GM21515 (cell line): ENCODE data around the gene RBL2.
A peak's percentile ranks its signal among the peaks of the same experiment; 100 is the strongest.

Source experiments
- ATAC-seq: cut with Tn5 transposase; IDR thresholded peaks from one replicate; pipeline ENCODE4 v1.9.1; 2021; ENCODE audit not compliant: unreplicated experiment

RBL2 gene

DNA sequence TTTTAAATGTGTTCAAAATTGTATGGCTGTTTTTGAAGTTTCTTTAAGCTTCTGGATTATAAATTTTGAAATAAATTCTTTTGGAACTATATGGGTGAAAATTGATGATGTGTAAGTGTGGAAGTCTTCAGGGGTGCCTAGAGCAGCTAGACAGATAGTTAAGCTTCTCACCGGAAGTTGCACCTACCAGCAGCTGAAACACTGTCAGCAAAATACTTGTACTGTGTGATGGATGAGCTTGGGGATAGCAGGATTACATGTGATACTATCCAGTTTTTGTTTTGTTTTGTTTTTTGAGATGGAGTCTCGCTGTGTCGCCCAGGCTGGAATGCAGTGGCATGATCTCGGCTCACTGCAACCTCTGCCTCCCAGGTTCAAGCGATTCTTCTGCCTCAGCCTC, 19.7 kb downstream of the RBL2 start:
- ATAC-seq: no peak

DNA sequence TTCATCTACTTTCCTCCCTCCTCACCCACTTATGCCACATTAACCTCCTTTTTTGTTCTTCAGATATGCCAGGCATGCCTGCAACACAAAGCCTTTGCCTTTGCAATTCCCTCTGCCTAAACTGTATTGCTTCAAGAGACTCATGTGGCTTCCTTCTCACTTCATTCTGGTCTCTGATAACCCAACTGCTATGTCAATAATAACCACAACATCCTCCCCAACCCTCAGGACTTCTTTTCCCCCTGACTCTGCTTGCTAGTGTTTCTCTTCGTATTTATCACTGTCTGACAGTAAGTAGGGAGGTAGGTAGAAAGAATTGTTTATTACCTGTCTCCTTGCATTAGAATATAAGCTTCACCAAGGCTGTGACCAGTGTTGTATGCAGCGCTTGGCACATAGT, 22.4 kb downstream of the RBL2 start:
- no peak for ATAC-seq

DNA sequence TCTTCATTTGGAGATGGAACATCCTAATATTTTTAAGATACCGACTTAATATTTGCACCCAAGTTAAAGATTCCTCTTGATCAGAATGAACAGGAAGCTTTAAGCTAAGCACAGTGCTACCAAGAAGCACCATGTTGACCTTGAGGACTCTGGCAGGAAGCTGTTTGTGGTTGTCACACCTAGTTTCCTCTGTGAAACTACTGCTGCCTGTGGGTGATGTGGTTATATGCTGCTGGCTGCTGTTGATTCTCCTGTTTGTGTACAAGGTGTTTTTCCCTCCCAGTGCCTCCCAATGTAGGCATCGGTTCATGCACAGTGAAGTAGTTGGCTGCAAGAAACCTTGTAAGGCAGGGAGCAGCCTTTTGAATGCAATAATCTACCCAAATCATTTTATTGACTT, 23.4 kb downstream of the RBL2 start:
- ATAC-seq: peak; percentile 100

DNA sequence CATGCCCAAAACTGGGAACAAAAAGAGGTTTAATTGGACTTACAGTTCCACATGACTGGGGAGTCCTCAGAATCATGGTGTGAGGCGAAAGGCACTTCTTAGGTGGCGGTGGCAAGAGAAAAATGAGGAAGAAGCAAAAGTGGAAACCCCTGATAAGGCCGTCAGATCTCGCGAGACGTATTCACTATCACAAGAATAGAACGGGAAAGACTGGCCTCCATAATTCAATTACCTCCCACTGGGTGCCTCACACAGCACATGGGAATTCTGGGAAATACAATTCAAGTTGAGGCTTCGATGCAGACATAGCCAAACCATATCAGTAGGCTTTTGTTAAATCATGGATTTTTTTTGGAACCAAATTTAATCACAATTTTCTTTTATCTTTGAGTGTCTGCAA, 24.4 kb downstream of the RBL2 start:
- no peak for ATAC-seq

DNA sequence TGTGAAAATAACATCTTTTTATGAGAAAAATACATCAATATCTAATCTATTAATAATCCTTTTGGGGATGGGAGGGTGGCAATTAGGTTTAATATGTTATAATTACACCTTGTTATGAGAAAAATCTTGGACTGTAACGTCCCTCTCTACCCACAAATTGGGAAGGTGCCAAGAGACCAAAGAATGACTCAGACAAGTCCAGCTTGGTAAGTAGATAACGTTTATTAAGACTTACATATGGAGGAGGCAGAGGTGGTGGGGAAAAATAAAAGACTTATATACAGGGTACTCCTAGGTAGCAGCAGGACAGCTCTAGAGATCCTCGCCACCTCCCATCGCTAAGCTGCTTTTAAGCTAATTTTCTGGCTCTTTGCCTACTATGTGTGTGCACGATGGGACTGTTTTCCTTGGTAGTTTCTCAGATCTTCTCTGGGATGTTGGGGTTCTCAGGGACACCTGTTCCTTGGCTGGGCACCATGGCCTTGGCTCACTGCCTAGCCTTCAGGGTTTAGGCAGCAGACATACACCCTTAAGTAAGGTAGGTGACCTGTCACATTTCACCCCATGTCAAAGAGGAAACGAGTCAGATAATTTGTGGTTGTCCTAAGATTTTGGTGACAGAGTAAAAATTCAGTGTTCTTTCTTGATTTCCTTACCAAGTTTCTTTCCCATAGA, 31.5 kb downstream of the RBL2 start:
- ATAC-seq: no peak

DNA sequence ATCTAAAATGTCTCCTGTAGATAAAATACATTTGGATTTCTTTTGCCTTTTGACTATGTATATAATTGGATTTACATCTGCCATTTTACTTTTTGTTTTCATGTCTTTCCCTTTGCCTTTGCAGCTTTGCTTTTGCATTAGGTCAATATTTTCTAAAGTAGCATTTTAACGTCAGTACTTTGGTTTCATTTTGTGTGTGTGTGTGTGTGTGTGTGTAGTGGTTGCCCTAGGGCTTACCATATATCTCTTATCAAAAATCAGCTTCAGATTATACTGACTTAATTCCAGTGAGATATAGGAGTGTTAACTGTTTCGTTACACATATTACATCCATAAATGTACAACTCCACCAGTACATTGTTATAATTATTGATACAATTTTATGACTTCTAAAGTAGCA, 42.6 kb downstream of the RBL2 start:
- ATAC-seq: no peak

DNA sequence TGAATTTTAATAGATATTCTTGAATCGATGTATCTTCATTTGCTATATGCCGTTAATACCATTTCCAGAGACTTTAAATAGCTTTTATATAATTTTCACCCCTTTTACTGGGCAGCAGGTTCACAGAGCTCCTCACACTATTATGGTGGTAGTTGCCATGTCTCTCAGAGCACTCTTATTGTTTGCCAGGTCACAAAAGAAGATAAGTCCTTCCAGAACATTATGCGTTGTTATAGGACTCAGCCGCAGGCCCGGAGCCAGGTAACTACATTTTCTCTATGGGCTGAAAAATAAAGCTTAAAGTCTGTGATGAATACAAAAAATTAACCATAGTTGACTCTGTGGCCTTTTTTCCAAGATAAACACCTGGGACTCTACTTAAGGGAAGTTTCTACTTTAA, 44.7 kb downstream of the RBL2 start:
- ATAC-seq: no peak

DNA sequence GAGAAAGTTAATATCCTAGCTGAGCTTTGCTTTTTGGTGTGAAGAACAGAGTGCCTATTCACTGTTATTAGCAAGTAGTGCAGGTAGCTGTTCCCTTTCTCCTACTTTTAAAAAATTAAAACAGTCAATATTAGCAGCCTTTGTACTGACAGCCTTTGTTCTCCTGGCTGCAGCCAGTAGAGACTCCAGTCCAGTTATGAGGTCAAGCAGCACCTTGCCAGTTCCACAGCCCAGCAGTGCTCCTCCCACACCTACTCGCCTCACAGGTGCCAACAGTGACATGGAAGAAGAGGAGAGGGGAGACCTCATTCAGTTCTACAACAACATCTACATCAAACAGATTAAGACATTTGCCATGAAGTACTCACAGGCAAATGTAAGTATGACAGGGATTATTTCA, 46.1 kb downstream of the RBL2 start:
- ATAC-seq: no peak

DNA sequence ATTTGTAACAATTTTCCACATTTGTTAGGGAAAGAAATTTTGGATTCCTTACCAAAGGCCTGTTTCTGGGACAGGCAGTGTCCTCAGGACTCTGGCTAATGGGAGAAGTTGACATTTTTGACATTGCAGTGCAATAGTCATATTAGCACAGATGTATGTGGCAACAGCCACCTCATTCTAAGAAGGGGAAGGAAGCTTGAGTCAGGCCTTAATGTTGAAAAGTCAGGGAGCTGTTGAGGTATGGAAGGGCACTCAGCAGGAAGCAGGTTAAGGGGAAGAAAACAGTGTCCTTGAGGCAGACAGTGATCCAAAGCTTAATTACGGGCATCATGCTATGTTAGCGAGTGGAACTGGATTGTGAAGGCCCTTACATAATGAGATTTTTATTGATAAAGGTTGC, 47.9 kb downstream of the RBL2 start:
- ATAC-seq: no peak

DNA sequence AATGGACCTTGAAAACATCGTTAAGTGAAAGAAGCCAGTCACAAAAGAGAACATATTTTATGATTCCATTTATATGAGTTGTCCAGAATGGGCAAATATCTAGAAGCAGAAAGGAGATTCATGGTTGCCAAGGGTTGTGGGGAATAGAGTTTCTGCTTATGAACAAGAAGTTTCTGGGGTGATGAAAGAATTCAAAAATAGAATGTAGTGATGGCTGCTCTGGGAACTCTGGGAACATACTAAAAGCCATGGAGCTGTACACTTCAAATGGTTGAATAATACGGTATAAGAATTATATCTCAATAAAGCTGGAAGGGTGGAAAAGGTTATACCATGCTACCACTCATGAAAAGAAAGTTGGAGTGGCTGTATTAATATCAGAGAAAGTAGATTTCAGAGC, 50.3 kb downstream of the RBL2 start:
- ATAC-seq: no peak

DNA sequence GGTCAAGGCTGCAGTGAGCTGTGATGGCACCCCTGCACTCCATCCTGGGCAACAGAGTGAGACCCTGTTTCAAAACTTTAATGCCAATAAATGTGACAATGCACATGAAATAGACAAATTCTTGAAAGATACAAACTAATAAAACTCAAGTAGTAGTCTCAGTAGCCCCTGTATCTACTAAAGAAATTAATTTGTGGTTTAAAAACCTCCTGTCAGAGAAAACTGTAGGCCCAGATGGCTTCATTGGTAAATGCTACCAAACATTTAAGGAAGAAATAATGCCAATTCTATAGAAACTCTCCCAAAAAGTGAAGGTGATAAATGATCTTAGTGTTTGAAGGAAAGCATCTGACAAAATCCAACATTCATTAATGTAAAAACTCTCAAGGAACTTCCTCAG, 52.0 kb downstream of the RBL2 start:
- no peak for ATAC-seq

DNA sequence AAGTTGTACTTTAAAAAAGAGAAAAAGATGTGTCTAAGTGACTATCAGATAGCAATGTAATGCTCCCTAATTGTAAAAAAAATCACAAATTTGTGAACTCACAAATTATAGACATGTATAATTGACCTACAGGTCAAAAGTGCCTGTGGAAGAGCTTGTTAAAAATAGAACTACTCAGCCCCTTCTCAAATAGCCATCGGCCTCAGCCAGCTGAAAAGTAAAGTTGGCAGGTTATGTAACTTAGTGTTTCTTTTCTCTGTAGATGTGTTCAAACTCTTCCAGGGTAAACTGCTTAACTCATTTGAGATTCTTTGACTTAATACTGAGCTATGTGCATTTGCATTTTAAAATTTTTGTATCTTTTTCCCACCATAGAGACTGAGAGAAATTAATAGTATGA, 55.5 kb downstream of the RBL2 start:
- ATAC-seq: no peak

DNA sequence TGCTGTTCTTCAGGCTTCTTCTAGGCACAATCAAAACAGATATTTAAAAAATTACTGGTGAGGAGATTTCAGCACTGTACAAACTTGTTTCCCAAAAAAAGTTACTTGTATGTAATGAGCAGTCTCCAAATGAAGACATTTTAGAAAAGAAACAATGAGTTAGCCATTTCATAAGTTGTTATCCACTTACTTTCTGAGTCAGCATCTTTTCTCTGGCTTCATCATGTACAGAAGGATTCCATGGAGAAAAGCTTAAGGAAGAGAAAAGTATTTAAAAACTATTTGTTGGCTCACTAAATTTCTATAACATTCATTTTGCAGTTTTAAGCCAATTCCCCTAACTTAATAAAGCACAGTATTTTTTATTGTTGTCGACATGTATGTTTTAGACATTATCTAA, 58.2 kb downstream of the RBL2 start:
- no peak for ATAC-seq

DNA sequence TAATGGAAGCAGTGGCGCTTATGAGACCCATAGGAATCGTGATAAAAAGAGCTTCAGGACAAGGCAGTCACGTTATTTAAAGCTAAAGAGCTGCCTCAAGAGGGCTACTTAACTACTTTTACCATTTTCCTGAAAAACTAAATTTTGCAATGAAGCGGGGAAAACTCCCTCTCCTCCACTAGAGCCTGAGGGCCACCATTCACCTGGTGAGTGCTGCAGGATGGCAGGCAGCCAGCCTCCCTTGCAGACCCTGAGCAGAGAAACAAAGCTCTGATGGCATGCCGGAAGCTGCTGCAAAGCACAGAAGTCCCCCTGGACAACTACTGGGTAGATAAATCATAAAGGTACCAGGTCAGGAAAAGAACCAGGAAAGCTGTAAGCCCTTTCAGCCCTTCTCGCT, 60.4 kb downstream of the RBL2 start:
- no peak for ATAC-seq

DNA sequence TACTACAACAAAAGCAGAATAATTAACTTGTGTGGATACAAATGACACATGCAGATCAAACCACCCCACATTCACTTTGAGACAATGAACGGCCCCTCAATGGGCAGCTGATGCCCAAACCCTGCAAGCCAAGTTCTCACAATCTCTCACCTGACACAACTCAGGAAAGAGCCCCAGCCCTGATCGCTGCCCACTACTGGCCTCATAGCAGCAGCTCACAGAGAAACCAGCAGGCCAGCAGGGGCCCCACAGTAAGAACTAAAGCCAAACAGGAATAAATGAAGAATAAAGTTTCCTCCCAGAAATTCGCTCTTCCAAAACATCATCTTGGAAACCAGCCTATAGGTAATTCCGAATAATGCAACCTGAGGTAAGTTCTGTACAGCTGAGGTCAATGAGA, 61.1 kb downstream of the RBL2 start:
- ATAC-seq: no peak

DNA sequence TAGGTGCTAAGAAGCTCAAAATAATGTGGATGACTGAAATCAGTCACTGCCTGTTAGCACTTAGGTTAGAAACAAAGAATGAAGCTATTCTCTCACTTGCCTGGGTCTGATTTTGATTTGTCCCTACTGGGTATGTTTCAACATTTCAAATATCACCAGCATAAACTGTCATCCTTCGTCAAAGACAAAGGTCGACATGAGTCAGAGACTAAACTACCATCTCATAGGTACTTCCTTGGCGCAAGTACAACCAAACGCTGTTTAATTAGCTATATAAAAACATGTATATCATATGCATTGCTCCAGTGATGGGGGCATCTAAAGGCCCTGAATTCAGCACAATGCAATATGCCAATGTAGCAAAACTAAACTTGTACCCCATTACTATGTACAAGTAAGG, 64.7 kb downstream of the RBL2 start:
- no peak for ATAC-seq

DNA sequence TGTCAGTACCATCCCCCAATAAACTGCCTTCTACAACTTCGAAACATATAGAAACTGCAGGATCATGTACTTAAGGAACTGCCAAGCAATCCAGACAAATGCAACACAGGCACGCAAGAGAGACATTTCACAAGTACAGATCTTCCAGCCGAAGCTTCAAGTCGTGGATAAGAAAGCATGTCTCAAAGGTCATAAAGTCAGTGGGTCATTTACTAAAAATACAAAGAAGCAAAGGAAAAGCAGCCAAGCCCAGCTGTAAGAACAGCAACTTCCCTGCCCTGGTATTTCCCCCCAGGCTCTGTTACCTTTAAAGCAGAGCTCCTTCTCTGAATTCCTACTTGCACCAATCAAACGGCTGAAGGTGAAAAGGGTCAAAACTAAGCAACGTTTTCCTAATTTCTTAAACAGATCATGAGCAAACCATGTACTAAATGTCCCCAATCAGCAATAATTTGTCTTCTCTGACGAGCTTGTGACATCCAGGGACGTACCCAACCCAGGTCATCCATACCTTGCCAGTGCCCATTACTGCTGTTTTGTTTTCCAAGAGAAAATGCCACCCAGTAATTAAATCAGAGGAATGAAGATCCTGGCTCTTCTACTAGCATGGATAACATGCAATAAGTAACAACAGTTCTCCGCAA, 67.1 kb downstream of the RBL2 start:
- no peak for ATAC-seq

DNA sequence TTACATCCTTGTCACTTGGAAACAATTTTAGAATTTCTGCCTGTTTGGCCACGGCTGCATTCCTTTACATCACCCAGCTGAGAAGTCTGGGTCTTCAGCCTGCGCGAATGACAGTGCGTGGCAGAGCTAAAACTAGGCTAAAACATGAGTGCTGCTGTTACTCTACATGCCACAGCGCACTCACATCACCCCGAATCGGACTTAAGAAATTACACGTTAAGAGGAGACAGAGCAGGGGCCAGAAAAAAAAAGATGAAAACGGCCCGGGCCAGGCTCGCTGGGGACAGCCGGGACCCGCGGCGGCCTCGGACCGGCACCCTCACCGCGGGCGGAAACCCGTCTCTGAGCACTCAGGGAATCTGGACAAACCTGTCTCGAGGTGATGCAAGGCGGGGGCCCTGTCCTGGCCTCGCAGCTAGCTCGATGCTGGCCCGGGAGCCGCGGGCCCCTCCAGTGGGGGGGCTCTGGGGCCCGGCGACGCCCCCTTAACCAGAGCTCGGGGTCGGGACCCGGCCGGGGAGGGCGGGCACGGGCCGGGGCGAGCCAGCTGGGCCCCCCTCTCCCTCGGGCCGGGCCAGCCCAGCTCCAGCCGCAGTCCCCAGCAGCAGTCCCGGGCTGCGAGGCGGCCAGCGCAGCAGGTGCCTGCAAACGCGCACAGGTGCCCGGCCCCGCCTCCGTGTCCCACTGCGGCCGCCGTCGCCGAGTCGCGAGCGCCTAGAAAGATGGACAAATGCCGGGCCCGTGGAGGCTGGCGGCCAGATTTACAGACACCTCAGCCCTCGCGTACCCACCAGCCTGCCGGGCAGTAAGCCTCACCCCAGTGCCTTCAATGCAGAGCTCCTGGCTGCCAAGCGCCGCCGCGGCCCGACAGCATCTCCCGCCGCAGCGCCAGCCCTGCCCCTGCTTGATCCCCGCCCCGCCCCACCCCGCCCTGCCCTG, 68.3 kb downstream of the RBL2 start, which contains the start of gene AKTIP:
Gene AKTIP, minus strand, starts transcription at position 879 of the 939 bp plus-strand sequence. CDS start 2,950 bp downstream, outside the sequence.
- peak; percentile 24 for ATAC-seq

DNA sequence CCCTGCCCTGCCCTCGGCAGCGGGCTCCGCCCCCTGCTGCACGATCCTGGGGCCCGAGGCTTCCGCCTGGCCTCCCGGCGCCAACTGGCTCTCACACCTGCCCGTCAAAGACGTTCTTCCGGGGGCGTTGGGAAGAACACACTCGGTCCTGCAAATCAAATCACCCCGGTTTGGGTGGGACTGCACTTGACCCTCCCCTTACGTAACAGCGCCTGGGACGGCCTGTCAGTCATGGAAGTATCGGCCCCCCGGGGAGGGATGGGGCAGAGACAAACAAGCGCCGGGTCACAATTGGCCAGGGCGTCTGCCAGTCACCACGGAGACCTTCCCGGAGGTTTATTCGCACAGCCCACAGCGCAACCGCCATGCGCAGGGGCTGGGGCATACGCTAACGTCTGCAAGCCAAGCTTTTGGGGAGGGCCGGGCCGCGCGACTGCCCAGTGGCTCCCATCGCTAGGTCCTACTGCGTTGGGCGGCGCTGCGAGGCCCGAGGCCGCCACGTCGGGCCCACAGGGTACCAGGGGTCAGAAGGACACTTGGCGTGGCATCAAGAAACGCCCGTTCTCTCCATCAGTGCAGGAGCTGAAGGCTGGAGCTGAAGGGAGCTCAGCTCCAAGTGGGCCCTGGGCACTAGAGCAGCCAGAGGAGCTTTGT, 69.1 kb downstream of the RBL2 start:
- peak; percentile 96 for ATAC-seq

DNA sequence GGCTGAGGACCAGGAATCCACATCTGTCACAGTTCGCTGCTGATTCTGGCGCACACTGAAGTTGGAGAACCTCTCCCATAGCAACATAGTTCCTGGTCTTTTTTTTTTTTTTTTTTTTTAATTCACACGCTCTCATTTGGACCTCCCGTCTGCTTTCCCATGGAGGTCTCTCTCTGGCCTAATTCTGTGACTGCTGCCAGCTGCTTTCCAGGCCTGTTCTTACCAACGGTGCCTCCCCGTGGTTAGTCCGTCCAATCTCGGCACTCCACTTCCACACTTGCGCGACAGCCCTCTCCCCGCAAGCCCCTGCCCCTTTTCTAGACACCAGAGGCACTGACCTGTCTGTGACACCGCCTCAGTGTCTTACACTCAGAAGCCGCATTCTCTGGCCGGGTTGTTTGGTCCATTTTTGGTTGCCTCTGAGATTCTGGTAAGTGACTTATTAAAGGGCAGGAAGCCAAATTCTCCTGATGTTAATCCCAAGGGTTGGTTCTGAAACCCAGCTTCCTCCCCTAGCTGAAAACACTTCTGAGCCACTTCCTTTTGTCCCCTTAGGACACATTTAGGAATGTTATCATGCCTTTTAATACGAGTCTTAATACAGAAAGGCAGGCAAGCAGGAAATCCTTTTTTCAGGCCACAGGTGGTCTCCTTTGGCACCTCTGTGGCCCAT, 69.9 kb downstream of the RBL2 start:
- ATAC-seq: no peak

DNA sequence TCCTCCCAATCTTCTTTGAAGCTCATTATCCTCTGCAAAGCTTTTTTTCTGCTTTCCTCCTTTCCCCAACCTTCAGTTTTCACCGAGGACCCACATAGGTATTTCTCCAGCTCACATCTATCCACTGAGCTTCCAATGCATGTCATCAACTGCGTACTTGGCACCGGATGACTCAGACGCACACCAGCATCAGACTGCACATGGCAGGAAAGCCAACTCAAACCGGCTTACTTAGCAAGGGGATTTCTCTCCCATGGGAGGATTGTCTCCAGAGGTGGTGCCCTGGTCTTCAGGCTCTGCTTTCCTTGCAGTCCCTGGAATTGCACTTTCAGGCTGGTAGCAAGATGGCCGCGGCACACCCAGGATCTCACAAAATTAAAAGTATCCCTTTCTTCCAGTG, 70.4 kb downstream of the RBL2 start:
- ATAC-seq: no peak
